Endothelial cell (in vitro differentiated cells): Measurements from ENCODE around the gene HSPA12B. TPM values are rescaled to one million over a fixed set of nuclear protein-coding genes. Genes with fewer than 3 reads are reported as not detected.

Experiments
- DNase-seq: peaks from one replicate; pipeline ENCODE4 v3.0.0; 2021; ENCODE audit warnings: low spot score
- H3K27ac Mint-ChIP-seq: one replicate; pipeline ENCODE4 v1.8.0; 2021; ENCODE audit warnings: mixed read lengths, inconsistent platforms; ENCODE audit not compliant: unreplicated experiment
- H3K27me3 Mint-ChIP-seq: one replicate; pipeline ENCODE4 v1.8.0; 2021; ENCODE audit warnings: mild to moderate bottlenecking, moderate library complexity, mixed read lengths, inconsistent platforms; ENCODE audit not compliant: unreplicated experiment
- H3K36me3 Mint-ChIP-seq: one replicate; pipeline ENCODE4 v1.8.0; 2021; ENCODE audit warnings: mild to moderate bottlenecking, low read depth, mixed read lengths, inconsistent platforms; ENCODE audit not compliant: unreplicated experiment
- H3K4me1 Mint-ChIP-seq: one replicate; pipeline ENCODE4 v1.8.0; 2021; ENCODE audit warnings: mild to moderate bottlenecking, mixed read lengths, inconsistent platforms; ENCODE audit not compliant: unreplicated experiment
- H3K4me3 Mint-ChIP-seq: one replicate; pipeline ENCODE4 v1.8.0; 2021; ENCODE audit warnings: mild to moderate bottlenecking, mixed read lengths, inconsistent platforms; ENCODE audit not compliant: unreplicated experiment
- H3K9me3 Mint-ChIP-seq: one replicate; pipeline ENCODE4 v1.8.0; 2021; ENCODE audit warnings: mixed read lengths, inconsistent platforms; ENCODE audit not compliant: unreplicated experiment
- total RNA-seq: library from RNA; stranded (reverse); fragmentation: NEBNext Ultra II Directional; extraction: Animal tissue kit (Norgen Biotek cat#: 25700); gene quantifications from one replicate; pipeline ENCODE4 v1.2.1, GENCODE V29; 2021; ENCODE audit not compliant: unreplicated experiment
- TF ChIP-seq, protein P1 (sequence below): fragments of 200-600 bp; sonication (generic); IDR thresholded peaks from one replicate; pipeline ENCODE4 v1.5.0; 2021; ENCODE audit warnings: antibody characterized with exemption; ENCODE audit not compliant: unreplicated experiment

Gene HSPA12B
- total RNA-seq, 1 donor from 2014 or later: 12.7 TPM

- H3K27me3 Mint-ChIP-seq: peaks cover 12% of the 10 kb centered on the region
- peaks cover 6% of the 10 kb centered on the region for H3K36me3 Mint-ChIP-seq
- peak overlapping the region; percentile 70 for H3K4me3 Mint-ChIP-seq
- TF ChIP-seq, protein P1, sequence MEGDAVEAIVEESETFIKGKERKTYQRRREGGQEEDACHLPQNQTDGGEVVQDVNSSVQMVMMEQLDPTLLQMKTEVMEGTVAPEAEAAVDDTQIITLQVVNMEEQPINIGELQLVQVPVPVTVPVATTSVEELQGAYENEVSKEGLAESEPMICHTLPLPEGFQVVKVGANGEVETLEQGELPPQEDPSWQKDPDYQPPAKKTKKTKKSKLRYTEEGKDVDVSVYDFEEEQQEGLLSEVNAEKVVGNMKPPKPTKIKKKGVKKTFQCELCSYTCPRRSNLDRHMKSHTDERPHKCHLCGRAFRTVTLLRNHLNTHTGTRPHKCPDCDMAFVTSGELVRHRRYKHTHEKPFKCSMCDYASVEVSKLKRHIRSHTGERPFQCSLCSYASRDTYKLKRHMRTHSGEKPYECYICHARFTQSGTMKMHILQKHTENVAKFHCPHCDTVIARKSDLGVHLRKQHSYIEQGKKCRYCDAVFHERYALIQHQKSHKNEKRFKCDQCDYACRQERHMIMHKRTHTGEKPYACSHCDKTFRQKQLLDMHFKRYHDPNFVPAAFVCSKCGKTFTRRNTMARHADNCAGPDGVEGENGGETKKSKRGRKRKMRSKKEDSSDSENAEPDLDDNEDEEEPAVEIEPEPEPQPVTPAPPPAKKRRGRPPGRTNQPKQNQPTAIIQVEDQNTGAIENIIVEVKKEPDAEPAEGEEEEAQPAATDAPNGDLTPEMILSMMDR: no peak
- peaks cover 24% of the 10 kb centered on the region for H3K4me1 Mint-ChIP-seq
- H3K27ac Mint-ChIP-seq: no peak overlapping the region
- no peaks in the 10 kb centered on the region for H3K9me3 Mint-ChIP-seq
- DNase-seq: no peak
Observed at GRCh38 chr20:3733119-3733995, 872 bp downstream of the HSPA12B start.

DNA sequence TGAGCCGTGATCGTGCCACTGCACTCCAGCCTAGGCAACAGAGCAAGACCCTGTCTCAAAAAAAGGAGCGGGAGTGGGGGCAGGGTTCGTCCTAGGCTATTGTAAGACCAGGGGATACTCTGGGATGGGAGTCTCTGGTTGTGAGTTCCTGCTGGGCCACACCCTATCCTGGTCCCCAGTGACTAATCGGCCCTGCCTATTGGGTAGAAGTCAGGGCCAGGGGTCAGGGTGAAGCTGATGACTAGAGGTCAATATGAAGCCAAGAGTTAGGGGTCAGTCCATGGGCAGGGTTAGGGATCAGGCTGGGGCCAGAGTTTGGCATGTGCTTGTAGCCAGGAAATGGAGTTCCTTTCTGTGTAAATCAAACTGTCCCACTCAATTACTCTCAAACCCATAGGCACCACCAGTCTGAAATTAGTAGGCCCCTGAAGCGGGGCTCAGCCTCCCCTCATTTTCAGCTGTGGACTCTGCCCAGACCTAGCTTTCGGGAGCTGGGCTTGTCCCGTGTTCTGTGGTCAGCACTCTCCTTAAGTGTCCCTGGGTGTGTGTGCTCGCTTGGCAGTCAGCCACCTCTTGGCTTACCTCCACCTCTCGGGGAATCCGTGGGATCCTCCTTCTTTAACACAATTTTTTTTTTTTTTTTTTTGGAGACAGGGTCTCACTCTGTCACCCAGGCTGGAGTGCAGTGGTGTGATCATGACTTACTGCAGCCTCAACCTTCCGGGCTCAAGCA, 1.8 kb downstream of the HSPA12B start:
- Mint-ChIP-seq H3K27me3 (peaks cover 12% of the 10 kb centered on the region), H3K4me1 (peaks cover 33% of the 10 kb centered on the region), H3K36me3 (peaks cover 7% of the 10 kb centered on the region), H3K9me3 (no peaks in the 10 kb centered on the region), H3K27ac (no peak overlapping the region), H3K4me3 (no peak overlapping the region)
- DNase-seq: no peak
- TF ChIP-seq, protein P1: no peak

- Mint-ChIP-seq H3K4me3 (no peak overlapping the region), H3K4me1 (peaks cover 37% of the 10 kb centered on the region), H3K36me3 (peaks cover 7% of the 10 kb centered on the region), H3K27ac (no peak overlapping the region), H3K27me3 (peaks cover 11% of the 10 kb centered on the region), H3K9me3 (no peaks in the 10 kb centered on the region)
- TF ChIP-seq, protein P1: no peak
- no peak for DNase-seq
Observed at GRCh38 chr20:3735768-3736167, 3.3 kb downstream of the HSPA12B start.

GRCh38 chr20:3738111-3739053, 5.9 kb downstream of the HSPA12B start:
- Mint-ChIP-seq H3K9me3 (no peaks in the 10 kb centered on the region), H3K4me1 (peaks cover 32% of the 10 kb centered on the region), H3K27me3 (no peaks in the 10 kb centered on the region), H3K36me3 (peaks cover 7% of the 10 kb centered on the region), H3K27ac (no peak overlapping the region), H3K4me3 (peak overlapping the region; percentile 77)
- TF ChIP-seq, protein P1: no peak
- no peak for DNase-seq
